Adrenal gland (tissue), 12 donors: ENCODE data around the gene ALG9. TPM values are rescaled to one million over a fixed set of nuclear protein-coding genes. Genes with fewer than 3 reads are reported as not detected.

ENCODE experiments used
- DNase-seq, 7 donors: peaks; one replicate each; pipeline ENCODE4 v3.0.0-alpha.2; 2019 to 2020
- H3K27ac ChIP-seq, 5 donors: fragments of 200-600 bp; sonication (generic) in 4 of 5; 1 replicate in 3 of 5; 2 replicates in 2 of 5; pipeline versions ENCODE4 v1.5.1 to v1.8.0; 2016 to 2020; ENCODE audit warnings: mild to moderate bottlenecking in 1 of 5
- H3K27me3 ChIP-seq: fragments of 200-600 bp; 2 replicates; pipeline ENCODE4 v1.8.0; 2021
- H3K36me3 ChIP-seq, 2 donors: fragments of 200-600 bp; replicated peaks in 1 of 2; 1 replicate in 1 of 2; 2 replicates in 1 of 2; pipeline versions ENCODE4 v1.5.1 to v1.8.0; 2018 to 2022
- H3K4me1 ChIP-seq, 2 donors: fragments of 200-600 bp; replicated peaks in 1 of 2; 1 replicate in 1 of 2; 2 replicates in 1 of 2; pipeline versions ENCODE4 v1.5.1 to v1.8.0; 2018 to 2021
- H3K4me3 ChIP-seq, 4 donors: fragments of 200-600 bp; sonication (generic) in 3 of 4; one replicate each; pipeline ENCODE4 v1.5.1; 2016 to 2018
- H3K9me3 ChIP-seq, 3 donors: fragments of 200-600 bp; sonication (generic) in 1 of 3; replicated peaks in 1 of 3; 1 replicate in 2 of 3; 2 replicates in 1 of 3; pipeline versions ENCODE4 v1.5.1 to v1.8.0; 2016 to 2021
- POLR2A ChIP-seq, 2 donors: fragments of 450-650 bp; IDR thresholded peaks; one replicate each; pipeline ENCODE4 v1.6.1; 2017; ENCODE audit warnings: antibody characterized with exemption in 2 of 2, mild to moderate bottlenecking in 2 of 2, moderate library complexity in 1 of 2
- WGBS, 4 donors: extraction: QIAGEN DNeasy Blood & Tissue Kit in 2 of 4; methylation state at CpG; one replicate each; pipeline versions ENCODE4 v1.1.5 to v1.1.7; 2013 to 2017; 5-methylcytosine and 5-hydroxymethylcytosine counted together
- intact Hi-C, 2 donors: fragments of 100-400 bp; cut with DNase I; formaldehyde crosslinking; loops; one replicate each; pipeline versions ENCODE4 v1.14.1 to v1.15.0; 2022 to 2023
- polyA plus RNA-seq, 3 donors: library from polyadenylated mRNA; stranded (reverse); fragments of 200-250 nt in 2 of 3; fragments of 350-450 nt in 1 of 3; fragmentation: Illumina TruSeq in 1 of 3; extraction: RNeasy Lipid Tissue Mini Kit (QIAGEN cat#74804) in 1 of 3; gene quantifications; one replicate each; pipeline ENCODE4 v1.2.3, GENCODE V29; 2013 to 2014
- total RNA-seq, 9 donors: library from RNA; depleted of rRNA in 4 of 9; stranded (reverse); fragments of >200 nt in 4 of 9; fragments of 120-200 nt in 1 of 9; fragmentation: NEBNext Ultra II Directional in 1 of 9; extraction: Animal tissue kit (Norgen Biotek cat#: 25700) in 1 of 9; gene quantifications; one replicate each; pipeline versions ENCODE4 v1.1.0 to v1.2.4, GENCODE V29; 2013 to 2023
- TF ChIP-seq, protein P1 (sequence below), 6 experiments: fragments of 450-650 bp in 4 of 6; fragments of 200-600 bp in 2 of 6; sonication (generic) in 1 of 6; IDR thresholded peaks; 1 replicate in 5 of 6; 2 replicates in 1 of 6; pipeline versions ENCODE4 v1.5.1 to v1.8.0; 2016 to 2021; ENCODE audit warnings: antibody characterized with exemption in 6 of 6, mild to moderate bottlenecking in 2 of 6, moderate library complexity in 1 of 6
- donor health status: healthy with polysubstance abuse.
- donor health status: Bipolar disorder and iron deficiency.
- donor health status: DM: yes; HTN: yes; CAD: no.
- donor health status: DM: no; HTN: no; CAD: no.
- donor health status: DM: no; HTN: no; CAD: no.
- donor health status: DM: yes; HTN: yes; CAD: no.

The ALG9 gene
- total and polyA plus RNA-seq, 12 donors = 23.6 to 53.6 (median 31.2) TPM

DNA sequence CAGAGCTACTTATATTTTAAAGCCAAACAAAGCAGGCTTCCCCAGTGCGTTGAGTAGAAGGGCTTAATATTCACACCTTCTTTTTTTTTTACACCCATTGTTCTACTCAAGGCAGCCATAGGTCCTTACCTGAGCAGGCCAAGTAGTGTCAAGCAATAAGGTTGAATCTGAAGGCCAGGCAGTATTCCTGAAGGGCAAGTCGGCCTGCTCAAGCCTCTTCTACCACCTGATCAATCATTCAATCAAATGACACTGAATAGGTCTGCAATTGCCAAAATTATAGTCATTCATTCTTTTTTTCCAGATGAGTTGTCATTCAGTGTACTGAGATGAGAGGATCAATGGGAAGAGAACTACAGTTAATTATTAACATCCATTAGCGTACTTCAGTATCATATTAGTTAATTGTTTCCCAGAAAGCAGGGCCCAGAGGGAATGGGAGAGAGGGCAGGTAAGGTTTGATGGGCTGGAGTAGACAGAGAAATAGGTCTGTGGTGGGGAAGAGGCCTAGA is 93.3 kb downstream of the ALG9 start:
- H3K9me3 ChIP-seq = no peaks in the 10 kb centered on the region
- H3K4me1 ChIP-seq = peaks cover 5 to 22% of the 10 kb centered on the region in 2 donors
- WGBS, 4 donors = 85 to 93% (median 86%) methylated on average over 3 of the region's 3 CpGs
- no peak overlapping the region for H3K27ac ChIP-seq
- H3K27me3 ChIP-seq = no peaks in the 10 kb centered on the region
- H3K4me3 ChIP-seq = no peak overlapping the region
- intact Hi-C loops = loop anchor here (5.0 to 10.0 kb wide), 2 partner anchors 57 to 176 kb away; partner anchors contain the start of gene SIK2 (in 2 of the 2)
- H3K36me3 ChIP-seq = no peaks in the 10 kb centered on the region
- DNase-seq = no peak
- TF ChIP-seq POLR2A (IDR thresholded peaks at IDR 0.05) = no peak
- TF ChIP-seq, protein P1, sequence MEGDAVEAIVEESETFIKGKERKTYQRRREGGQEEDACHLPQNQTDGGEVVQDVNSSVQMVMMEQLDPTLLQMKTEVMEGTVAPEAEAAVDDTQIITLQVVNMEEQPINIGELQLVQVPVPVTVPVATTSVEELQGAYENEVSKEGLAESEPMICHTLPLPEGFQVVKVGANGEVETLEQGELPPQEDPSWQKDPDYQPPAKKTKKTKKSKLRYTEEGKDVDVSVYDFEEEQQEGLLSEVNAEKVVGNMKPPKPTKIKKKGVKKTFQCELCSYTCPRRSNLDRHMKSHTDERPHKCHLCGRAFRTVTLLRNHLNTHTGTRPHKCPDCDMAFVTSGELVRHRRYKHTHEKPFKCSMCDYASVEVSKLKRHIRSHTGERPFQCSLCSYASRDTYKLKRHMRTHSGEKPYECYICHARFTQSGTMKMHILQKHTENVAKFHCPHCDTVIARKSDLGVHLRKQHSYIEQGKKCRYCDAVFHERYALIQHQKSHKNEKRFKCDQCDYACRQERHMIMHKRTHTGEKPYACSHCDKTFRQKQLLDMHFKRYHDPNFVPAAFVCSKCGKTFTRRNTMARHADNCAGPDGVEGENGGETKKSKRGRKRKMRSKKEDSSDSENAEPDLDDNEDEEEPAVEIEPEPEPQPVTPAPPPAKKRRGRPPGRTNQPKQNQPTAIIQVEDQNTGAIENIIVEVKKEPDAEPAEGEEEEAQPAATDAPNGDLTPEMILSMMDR (IDR thresholded peaks at IDR 0.05) = no peak

DNA sequence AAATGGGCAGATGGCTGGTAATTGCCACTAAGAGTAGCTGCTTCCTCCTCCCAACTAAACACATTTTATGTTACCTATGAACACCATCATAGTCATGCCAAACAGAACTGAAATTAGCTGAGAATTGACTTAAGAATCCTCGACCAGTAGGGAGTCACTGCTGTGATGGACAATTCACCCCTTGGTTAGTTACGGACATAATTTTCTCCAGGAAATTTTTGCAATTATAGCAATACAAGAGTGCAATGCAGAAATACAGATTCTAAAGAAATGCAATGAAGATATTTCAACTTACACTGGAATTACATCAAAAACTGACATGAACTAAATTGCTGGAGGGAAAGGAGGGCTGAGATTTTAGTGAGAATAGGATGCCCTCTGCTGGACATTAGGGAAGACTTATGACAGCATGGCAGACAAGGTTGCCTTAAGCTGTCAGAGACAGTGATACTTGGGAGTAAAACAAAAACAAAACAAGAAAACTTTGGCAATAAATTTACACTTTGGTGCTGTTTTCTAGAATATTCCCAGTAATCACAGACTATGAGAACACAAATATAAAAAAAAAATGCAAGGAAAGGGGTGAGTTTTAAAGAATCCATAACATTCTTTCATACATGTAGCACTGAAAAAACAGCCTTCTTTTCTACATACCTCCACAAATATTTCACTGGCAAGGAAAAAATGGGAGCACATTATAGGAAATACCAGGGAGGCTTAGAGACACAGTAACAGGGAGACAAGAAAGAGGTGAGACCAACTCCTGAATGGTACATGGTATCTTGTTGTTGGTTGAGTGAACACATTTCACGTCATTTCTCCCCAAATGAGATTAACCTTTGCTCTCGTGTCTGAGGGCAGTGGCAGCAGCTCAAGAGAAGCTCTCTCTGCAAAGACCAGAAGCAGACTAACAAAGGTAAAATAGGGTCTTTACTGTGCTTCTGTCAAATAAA is 94.0 kb downstream of the ALG9 start:
- TF ChIP-seq, protein P1 (IDR thresholded peaks at IDR 0.05) = peak; percentile 58 to 94 (median 87)
- TF ChIP-seq POLR2A (IDR thresholded peaks at IDR 0.05) = no peak
- Histone ChIP-seq H3K27ac (peak overlapping the region in 3 of 5 donors; percentile 32 to 73 (median 43)), H3K4me1 (peaks cover 4 to 17% of the 10 kb centered on the region in 2 donors), H3K27me3 (no peaks in the 10 kb centered on the region), H3K4me3 (no peak overlapping the region), H3K36me3 (no peaks in the 10 kb centered on the region), H3K9me3 (no peaks in the 10 kb centered on the region)
- DNase-seq = peak in 5 of 7 donors; percentile 21 to 49 (median 38)
- intact Hi-C loops = loop anchor here (5.0 to 10.0 kb wide), 2 partner anchors 57 to 175 kb away; partner anchors contain the start of gene SIK2 (in 2 of the 2)
- 45 to 58% (median 52%) methylated on average over 4 of the region's 4 CpGs for WGBS, 4 donors

DNA sequence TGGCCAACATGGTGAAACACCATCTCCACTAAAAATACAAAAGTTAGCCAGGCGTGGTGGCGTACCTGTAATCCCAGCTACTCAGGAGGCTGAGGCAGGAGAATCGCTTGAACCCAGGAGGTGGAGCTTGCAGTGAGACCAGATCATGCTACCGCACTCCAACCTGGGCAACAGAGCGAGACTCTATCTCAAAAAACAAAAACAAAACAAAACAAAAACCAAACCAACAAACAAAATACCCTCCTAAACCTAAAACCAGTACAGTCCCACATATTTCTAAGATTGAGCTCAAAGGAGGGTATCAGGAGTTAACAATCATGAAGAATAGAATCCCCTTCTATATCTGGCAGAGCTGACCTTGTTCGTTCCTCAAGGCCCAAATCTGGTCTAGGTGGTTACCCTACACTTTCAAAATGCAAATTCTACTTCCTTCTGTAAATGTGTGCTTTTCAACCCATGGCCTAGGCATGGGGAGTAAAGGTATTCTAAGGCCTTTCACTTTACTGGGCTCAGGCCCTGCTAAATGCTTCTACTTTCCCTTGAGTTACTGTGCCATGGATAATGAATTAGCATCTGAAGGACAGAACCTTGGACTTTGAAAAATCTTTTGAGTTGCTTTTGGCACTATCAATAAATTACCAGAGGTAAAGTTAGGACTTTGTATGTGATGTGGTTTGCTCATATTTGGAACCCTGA is 94.8 kb downstream of the ALG9 start:
- Histone ChIP-seq H3K4me3 (no peak overlapping the region), H3K4me1 (peaks cover 0 to 13% of the 10 kb centered on the region in 2 donors), H3K36me3 (no peaks in the 10 kb centered on the region), H3K9me3 (no peaks in the 10 kb centered on the region), H3K27ac (peak overlapping the region in 3 of 5 donors; percentile 32 to 73 (median 43)), H3K27me3 (no peaks in the 10 kb centered on the region)
- no peak for DNase-seq
- intact Hi-C loops = loop anchor here (5.0 to 10.0 kb wide), 2 partner anchors 58 to 174 kb away; partner anchors contain the start of gene SIK2 (in 2 of the 2)
- WGBS, 4 donors = 82 to 87% (median 84%) methylated on average over 6 of the region's 6 CpGs
- TF ChIP-seq, protein P1 (IDR thresholded peaks at IDR 0.05) = no peak
- no peak for TF ChIP-seq POLR2A (IDR thresholded peaks at IDR 0.05)
